ENCODE results near the gene ANKRD12.

- TF ChIP-seq CTCF (IDR thresholded peaks at IDR 0.05; ENCODE audit: low read depth, low read length, poor library complexity, severe bottlenecking) = no peak
- TF ChIP-seq EZH2phosphoT487 (IDR thresholded peaks at IDR 0.05; ENCODE audit: borderline replicate concordance, low read length) = no peak
These were observed 15.8 kb upstream of the ANKRD12 start for GRCh38 chr18:9120796-9121195.

Data from DOHH2 (cell line).